Eye (tissue), 1 donor: Measurements from ENCODE around the gene SLC2A11.
A peak's percentile ranks its signal among the peaks of the same experiment; 100 is the strongest.

Experiments
- DNase-seq: peaks from one replicate; pipeline ENCODE4 v3.0.0-alpha.2; 2015

Gene SLC2A11

GRCh38 chr22:23833017-23833751 is 24.5 kb upstream of the SLC2A11 start:
- no peak for DNase-seq

- no peak for DNase-seq
These were observed 23.8 kb upstream of the SLC2A11 start for GRCh38 chr22:23833911-23834317.

- DNase-seq, result no peak
These were observed 23.3 kb upstream of the SLC2A11 start for GRCh38 chr22:23834406-23834792.

- DNase-seq, result no peak
These were observed 22.7 kb upstream of the SLC2A11 start for GRCh38 chr22:23834793-23835483.

DNA sequence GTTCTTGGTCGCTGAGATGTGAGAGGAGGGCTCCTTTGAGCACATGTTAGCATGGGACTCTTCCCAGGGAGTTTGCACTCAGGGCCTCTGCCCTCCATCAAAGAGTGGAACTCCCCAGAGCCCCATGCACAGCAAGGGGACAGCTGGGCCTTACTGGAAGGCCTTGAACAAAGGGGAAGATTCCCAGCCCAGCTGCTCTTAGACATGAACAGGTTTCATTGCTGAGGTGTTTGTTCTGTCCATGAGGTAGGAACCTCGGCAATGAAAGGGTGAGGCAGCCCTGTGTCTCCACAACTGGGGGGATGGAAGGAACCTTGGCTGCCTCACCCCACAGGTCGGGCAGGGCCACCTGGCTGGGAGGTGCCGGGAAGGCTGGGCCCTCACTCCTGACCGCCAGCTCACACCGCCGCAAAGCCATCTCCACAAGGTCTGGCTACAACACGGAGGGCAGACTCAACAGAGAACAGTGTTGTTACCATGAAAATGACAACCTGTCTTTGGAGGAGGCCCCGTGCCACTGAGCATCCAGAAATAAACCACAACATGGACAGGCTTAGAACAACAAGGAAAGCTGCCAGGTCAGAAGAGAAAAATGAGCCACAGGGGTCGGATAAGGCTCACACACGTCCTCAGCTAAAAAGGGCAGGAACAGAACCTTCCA is 22.1 kb upstream of the SLC2A11 start:
- DNase-seq, result no peak

DNA sequence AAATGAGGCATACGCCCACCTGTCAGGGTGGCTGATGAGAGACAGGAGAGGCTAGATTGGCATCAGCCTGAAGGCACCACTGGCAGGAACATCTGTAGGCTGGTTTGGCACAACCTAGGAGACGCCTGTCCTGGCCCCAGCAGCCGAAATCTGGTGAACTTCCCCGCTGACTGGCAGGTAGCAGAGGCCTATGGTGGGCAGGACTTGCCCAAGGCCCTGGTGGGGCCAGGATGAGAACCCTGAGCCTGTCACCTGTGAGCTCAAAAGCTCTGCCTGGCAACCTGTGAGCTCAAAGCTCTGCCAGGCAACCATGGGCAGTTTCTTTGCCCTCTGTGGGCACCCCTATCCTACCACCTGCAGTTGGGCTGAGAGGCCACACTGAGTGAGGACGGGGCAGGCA is 21.4 kb upstream of the SLC2A11 start:
- no peak for DNase-seq

GRCh38 chr22:23836692-23837495 is 20.8 kb upstream of the SLC2A11 start:
- DNase-seq, result no peak

- no peak for DNase-seq
These were observed 20.2 kb upstream of the SLC2A11 start for GRCh38 chr22:23837496-23837859.

- peak; percentile 39 for DNase-seq
These were observed 19.6 kb upstream of the SLC2A11 start for GRCh38 chr22:23837911-23838680.

DNA sequence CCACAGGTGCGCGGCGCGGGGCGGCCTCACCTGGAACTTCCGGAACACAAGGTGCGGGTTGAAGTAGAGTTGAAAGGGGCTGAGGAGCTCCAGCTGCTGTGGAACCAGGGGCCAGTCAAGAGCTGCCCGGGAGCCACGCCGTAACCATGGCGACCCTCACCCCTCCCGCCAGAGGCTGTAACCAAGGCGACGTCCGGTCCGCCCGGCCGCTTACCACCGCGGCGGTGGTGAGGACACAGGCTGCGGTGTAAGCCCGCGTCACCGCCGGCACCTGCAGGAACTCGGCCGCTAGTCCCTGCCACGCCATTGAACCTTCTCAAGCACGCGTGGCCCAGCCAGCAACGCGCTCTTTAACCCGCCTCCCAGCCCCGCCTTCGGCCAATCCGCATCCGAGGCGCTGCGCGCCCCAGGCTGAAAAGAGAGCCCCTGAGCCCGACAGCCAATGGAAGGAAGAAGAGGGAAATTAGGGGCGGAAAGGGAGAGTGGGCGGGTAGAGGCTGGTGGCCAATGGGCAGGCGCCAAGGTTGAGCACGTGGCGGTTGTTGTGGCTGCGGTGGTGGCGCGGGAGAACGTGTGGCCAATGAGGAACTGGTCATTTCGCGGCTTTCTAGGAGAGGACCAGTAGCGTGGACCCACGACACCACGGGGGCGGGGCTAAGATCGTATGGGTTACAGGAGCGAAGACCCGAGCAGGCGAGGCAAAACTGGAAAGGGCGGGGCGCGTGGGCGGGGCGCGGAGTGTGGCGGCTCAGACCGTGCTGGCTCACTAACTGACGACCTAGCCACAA is 18.8 kb upstream of the SLC2A11 start, which contains the start of gene DERL3:
DERL3 (minus strand) TSS at position 326 of the 788 bp plus-strand sequence; CDS start at position 307, 19 bp downstream.
- peak; percentile 98 for DNase-seq

DNA sequence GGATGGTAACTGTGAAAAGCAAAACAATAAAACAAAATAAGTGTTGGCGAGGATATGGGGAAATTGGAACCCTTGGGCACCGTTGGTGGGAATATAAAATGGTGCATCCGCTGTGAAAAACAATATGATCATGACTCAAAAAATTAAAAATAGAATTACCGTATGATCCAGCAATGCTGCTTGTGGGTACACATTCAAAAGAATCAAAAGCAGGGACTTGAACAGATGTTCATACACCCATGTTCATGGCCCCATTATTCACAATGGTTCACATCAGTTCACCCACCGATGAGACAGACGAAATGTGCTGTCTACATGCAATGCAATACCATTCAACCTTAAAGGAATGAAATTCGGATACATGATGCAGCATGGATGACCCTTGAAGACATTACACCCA is 17.6 kb upstream of the SLC2A11 start:
- DNase-seq, result no peak

DNA sequence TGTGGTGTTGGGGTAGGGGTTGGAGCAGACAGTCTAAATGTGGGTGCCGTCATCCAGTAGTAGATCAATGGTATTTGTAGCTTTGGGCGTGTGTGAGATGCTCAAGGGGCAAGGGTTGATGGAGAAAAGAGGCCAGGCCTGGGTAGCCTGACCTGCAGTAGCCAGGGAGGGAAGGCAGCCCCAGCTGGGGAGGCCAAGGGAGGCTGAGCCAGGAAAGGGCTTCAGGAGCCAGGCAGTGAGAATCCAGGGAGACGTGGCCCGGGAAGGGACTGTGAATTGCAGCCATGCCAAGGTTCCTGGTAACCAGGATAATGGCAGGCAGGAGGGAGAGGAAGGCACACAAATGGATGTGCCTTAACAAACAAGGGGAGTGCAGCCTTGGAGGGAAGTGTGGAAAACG is 16.4 kb upstream of the SLC2A11 start:
- no peak for DNase-seq

- peak; percentile 71 for DNase-seq
These were observed 15.8 kb upstream of the SLC2A11 start for GRCh38 chr22:23841736-23842445.

GRCh38 chr22:23842599-23842998 is 15.1 kb upstream of the SLC2A11 start:
- no peak for DNase-seq

GRCh38 chr22:23844739-23845202 is 12.9 kb upstream of the SLC2A11 start:
- DNase-seq, result no peak

DNA sequence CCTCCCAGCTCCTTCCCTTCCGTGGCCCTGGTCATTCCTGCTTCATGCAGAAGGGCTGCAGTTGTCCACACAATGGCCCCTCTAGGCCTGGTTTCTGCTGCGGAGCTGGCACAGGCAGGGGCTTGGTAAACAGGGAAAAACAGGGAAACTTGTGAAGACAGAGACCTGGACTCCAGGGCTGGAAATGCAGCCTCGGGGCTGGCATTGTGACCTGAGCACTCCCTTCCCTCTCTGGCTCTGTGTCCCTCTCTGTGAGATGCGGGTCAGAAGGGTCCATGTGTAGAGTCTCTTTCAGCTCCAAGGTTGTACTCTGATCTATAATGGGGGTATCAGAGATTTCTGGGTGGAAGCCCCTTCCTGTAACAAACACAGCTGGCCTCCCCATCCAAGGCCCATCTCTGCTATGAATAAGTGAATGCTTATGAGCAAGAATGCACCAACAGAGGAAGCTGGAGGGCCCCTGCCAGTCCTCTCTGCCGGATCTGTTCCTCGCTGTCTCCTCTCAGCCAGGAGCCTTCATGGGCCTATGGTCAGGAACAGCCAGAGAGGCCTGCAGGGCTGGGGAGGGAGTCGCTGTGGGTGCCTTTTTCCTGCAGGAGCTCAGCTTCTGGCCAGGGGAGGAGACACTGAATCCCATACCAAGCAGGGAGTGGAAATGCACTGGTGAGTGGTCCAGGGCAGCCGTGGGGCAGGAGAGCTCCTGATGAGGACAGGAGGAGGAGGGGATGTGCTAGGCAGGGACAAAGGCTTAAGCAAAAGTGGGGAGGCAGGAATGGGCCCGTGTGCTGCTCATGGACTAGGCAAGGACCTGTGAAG is 12.2 kb upstream of the SLC2A11 start:
- DNase-seq, result no peak

- no peak for DNase-seq
These were observed 11.6 kb upstream of the SLC2A11 start for GRCh38 chr22:23846081-23846469.

DNA sequence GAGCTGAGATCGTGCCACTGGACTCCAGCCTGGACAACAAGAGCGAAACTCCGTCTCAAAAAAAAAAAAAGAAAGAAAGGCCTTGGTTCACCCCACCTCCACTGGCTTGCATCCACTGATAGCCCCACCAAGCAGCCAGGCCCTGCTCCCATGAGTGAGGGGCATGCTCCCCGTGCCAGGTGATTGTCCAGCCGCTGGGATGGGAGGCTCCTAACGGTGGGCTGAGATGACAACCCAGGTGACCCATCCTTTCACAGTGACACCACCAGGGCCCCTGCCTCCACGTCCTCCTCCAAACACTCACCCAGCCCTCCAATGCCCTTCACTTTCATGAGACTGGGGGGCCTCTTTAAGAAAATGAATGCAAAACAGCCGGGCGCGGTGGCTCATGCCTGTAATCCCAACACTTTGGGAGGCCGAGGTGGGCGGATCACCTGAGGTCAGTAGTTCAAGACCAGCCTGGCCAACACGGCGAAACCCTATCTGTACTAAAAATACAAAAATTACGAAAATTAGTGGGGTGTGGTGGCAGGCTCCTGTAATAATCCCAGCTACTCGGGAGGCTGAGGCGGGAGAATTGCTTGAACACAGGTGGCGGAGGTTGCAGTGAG is 10.3 kb upstream of the SLC2A11 start:
- no peak for DNase-seq
